ENCODE results near the gene AEN. TPM values are rescaled to one million over a fixed set of nuclear protein-coding genes. Genes with fewer than 3 reads are reported as not detected.

AEN gene
- total RNA-seq, 4 donors from 2014 or later: 4.7 to 10.9 (median 5.8) TPM

DNA sequence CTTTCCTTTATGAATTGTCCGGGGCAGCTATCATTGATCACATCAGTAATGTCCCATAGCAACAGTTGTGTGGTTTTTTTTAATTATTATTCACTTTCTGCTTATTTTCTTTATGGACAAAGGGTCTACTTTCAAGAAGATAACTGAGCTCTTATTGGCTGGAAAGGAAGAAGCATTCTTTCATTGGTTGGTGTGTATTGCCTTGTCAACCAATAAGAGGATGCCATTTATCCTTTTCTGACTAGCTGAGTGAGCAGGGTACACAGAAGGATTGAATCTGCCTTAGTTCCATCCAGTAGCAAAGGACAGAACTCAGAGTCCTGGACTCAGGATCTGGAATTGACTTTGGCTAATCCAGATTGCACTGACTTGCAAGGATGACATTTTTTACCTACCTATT, 13.2 kb upstream of the AEN start:
- TF ChIP-seq, protein P1, sequence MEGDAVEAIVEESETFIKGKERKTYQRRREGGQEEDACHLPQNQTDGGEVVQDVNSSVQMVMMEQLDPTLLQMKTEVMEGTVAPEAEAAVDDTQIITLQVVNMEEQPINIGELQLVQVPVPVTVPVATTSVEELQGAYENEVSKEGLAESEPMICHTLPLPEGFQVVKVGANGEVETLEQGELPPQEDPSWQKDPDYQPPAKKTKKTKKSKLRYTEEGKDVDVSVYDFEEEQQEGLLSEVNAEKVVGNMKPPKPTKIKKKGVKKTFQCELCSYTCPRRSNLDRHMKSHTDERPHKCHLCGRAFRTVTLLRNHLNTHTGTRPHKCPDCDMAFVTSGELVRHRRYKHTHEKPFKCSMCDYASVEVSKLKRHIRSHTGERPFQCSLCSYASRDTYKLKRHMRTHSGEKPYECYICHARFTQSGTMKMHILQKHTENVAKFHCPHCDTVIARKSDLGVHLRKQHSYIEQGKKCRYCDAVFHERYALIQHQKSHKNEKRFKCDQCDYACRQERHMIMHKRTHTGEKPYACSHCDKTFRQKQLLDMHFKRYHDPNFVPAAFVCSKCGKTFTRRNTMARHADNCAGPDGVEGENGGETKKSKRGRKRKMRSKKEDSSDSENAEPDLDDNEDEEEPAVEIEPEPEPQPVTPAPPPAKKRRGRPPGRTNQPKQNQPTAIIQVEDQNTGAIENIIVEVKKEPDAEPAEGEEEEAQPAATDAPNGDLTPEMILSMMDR (IDR thresholded peaks at IDR 0.05; ENCODE audit: low read depth): no peak

GRCh38 chr15:88608607-88609181, 12.4 kb upstream of the AEN start:
- TF ChIP-seq, protein P1 (IDR thresholded peaks at IDR 0.05; ENCODE audit: low read depth): no peak

DNA sequence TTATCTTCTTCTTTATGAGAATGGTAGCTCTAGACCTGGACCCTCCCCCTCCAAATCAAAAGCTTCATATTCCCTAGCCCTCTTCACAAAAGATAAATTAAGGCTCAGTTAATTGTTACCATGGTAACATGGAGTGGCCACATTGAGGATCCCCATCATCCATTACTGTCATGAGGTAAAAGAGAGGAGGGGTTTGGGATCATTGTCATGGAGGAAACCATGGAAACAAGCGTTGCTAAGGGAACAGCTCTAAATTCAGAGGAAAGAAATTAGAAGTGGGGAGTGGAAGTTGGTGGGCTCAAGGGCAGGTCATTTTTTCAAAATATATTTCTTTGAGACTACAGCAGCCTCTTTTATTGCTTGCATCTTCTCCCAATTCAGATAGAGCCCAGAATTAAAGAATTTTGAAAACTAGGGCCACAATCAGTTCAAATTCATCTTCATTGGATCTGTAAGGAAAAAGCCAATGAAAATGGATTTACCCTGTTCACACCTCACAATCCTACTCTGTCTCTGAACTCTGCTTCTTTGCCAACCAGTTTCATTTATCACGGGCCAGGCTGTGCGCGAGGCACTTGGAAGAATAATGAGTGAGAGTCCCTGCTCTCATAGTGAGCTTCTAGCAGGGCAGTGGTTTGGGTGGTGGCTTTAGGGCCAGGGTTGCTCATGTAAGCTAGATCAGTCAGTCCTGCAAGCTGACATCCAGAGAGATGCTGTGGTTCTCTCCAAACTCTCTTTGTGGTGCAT, 11.6 kb upstream of the AEN start:
- TF ChIP-seq, protein P1 (IDR thresholded peaks at IDR 0.05; ENCODE audit: low read depth): no peak

DNA sequence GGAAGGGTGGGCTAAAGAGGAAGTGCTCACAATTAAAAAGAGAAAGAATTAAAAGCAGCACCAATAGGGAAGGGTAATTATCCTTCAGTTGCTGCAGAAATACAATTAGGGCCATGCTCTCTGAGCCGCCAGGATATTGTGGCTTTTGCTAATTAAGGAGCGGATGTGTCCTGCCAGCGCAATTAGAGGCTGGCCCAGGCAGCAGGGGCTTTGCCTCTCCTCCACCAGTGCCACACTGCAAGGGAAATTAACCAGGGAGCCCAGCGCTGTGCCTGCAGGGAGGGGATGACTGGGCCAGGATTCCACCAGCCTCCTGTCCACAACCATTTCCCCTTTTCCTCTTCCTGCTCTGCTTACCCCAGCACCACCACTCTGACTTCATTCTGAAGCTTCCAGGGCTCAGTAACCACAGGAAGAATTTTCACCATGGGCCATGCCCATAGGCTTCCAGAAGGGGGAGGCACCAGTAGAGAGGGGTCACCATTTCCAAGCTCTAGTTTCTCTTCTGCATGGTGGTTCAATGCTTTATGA, 10.4 kb upstream of the AEN start:
- TF ChIP-seq, protein P1 (IDR thresholded peaks at IDR 0.05; ENCODE audit: low read depth): no peak

DNA sequence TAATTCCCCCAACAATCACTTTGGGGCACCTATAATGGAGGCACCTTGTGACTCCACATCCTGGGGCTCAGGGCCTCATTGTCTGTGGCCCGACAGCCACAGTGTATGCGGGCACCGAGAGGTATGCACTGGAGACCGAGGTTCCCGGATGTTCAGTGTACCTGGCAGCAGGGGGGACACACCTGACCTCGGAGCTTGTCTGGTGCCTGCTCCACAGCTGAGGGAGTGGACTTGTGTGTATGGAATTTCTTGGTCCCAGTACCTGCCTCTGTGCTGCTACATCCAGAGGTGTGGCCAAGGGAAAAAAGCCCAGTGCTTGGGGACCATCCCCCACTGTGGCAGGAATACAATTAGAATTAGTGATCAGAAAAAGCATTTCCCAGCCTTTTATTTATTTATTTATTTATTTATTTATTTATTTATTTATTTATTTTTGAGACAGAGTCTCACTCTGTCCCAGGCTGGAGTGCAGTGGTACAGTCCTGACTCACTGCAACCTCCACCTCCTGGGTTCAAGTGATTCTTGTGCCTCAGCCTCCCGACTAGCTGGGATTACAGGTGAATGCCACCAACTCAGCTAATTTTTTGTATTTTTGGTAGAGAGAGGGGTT, 8.8 kb upstream of the AEN start:
- TF ChIP-seq, protein P1 (IDR thresholded peaks at IDR 0.05; ENCODE audit: low read depth): no peak

GRCh38 chr15:88613074-88613944, 7.8 kb upstream of the AEN start:
- TF ChIP-seq, protein P1 (IDR thresholded peaks at IDR 0.05; ENCODE audit: low read depth): no peak
